Measurements from ENCODE around the gene GUCY1B1.

GUCY1B1 gene

GRCh38 chr4:155855897-155856296 is 97.1 kb downstream of the GUCY1B1 start:
- no peak for DNase-seq (ENCODE audit: low read depth)
- no peak overlapping the region for H3K4me3 ChIP-seq (ENCODE audit: low read depth, low read length)
- no peak for TF ChIP-seq MAX (IDR thresholded peaks at IDR 0.05; ENCODE audit: low read depth, low read length)
- no peak for TF ChIP-seq POLR2A (IDR thresholded peaks at IDR 0.05; ENCODE audit: extremely low read depth, insufficient read length)
- TF ChIP-seq MYC (IDR thresholded peaks at IDR 0.05; ENCODE audit: low read depth, low read length), result no peak
- no peak for TF ChIP-seq CTCF (IDR thresholded peaks at IDR 0.05; ENCODE audit: low read depth, low read length)
